ENCODE results near the gene FRK. TPM values are rescaled to one million over a fixed set of nuclear protein-coding genes. Genes with fewer than 3 reads are reported as not detected.
"Not testable (repeated sequence)": the region's sequence is repeated elsewhere in the genome, so short reads cannot be mapped to it uniquely, and the experiment has no call there.

FRK gene
- total RNA-seq, 2 donors from 2014 or later, result 1.4 to 2.9 TPM

DNA sequence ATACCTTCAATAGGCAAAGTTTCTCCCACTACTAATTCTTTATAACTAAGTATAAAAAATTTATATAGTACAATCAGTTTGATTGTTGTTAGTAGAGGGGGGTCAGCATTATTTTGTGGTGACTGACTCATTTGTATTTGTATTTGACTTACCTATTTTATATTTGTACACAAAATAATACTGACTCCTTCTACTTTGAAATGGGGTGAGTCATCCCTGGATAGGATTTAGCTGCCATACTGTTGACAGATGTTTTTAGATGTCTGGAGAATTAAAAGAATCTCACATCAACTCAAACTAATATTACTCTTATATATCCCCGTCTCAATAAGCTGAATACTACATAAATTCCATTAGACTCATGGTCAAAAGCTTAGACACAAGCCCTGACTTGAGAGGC is 114.9 kb downstream of the FRK start:
- DNase-seq, result no peak
- peaks cover 2% of the 10 kb centered on the region for H3K4me1 Mint-ChIP-seq
- Histone ChIP-seq H3K4me1 (ENCODE audit: control insufficient read depth, insufficient read depth, low read length) (no peaks in the 10 kb centered on the region), H3K9ac (ENCODE audit: extremely low read depth, low read length, poor library complexity, severe bottlenecking) (no peak overlapping the region), H3K27ac (ENCODE audit: low read depth, low read length) (no peak overlapping the region), H3K9me3 (ENCODE audit: control insufficient read depth, low read length) (peaks cover 8% of the 10 kb centered on the region), H3K27me3 (ENCODE audit: control insufficient read depth, insufficient read depth, low read length, poor library complexity, severe bottlenecking) (no peaks in the 10 kb centered on the region), H3K4me3 (ENCODE audit: low read length) (no peak overlapping the region), H3K36me3 (ENCODE audit: control insufficient read depth, insufficient read depth, low read length) (no peaks in the 10 kb centered on the region)
- H3K4me3 Mint-ChIP-seq, result no peak overlapping the region
- peaks cover 21% of the 10 kb centered on the region for H3K9me3 Mint-ChIP-seq
- WGBS, 2 experiments (ENCODE audit: insufficient coverage in 1 of 2, insufficient read length in 1 of 2), result 91% methylated on average over 1 of the region's 1 CpG; no CpG with 5 or more reads in 1 of the 2 experiments
- no peaks in the 10 kb centered on the region for H3K27me3 Mint-ChIP-seq (ENCODE audit: insufficient read depth)
- H3K36me3 Mint-ChIP-seq (ENCODE audit: low read depth), result peaks cover 5% of the 10 kb centered on the region
- no peak overlapping the region for H3K27ac Mint-ChIP-seq
- TF ChIP-seq, protein P1, sequence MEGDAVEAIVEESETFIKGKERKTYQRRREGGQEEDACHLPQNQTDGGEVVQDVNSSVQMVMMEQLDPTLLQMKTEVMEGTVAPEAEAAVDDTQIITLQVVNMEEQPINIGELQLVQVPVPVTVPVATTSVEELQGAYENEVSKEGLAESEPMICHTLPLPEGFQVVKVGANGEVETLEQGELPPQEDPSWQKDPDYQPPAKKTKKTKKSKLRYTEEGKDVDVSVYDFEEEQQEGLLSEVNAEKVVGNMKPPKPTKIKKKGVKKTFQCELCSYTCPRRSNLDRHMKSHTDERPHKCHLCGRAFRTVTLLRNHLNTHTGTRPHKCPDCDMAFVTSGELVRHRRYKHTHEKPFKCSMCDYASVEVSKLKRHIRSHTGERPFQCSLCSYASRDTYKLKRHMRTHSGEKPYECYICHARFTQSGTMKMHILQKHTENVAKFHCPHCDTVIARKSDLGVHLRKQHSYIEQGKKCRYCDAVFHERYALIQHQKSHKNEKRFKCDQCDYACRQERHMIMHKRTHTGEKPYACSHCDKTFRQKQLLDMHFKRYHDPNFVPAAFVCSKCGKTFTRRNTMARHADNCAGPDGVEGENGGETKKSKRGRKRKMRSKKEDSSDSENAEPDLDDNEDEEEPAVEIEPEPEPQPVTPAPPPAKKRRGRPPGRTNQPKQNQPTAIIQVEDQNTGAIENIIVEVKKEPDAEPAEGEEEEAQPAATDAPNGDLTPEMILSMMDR (conservative IDR thresholded peaks at IDR 0.05), result no peak

DNA sequence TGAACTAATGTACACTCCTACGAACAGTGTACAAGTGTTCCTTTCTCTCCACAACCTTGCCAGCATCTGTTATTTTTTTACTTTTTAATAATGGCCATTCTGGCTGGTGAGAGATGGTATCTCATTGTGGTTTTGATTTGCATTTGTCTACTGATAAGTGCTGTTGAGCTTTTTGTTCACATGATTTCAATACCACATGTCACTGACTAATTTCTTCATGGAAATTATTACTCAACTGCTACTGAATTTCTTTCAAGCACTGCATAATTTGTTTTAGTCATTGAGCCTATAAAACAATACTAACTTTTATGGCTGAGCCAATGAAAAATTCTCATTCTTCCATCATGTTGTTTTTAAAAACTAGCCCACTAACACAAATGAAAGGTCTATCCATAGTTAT is 115.4 kb downstream of the FRK start:
- peaks cover 22% of the 10 kb centered on the region for H3K9me3 Mint-ChIP-seq
- H3K27ac ChIP-seq (ENCODE audit: low read depth, low read length), result no peak overlapping the region
- no peaks in the 10 kb centered on the region for H3K27me3 Mint-ChIP-seq (ENCODE audit: insufficient read depth)
- H3K4me3 Mint-ChIP-seq, result no peak overlapping the region
- peaks cover 2% of the 10 kb centered on the region for H3K36me3 Mint-ChIP-seq (ENCODE audit: low read depth)
- H3K27me3 ChIP-seq (ENCODE audit: control insufficient read depth, insufficient read depth, low read length, poor library complexity, severe bottlenecking), result no peaks in the 10 kb centered on the region
- no peak overlapping the region for H3K9ac ChIP-seq (ENCODE audit: extremely low read depth, low read length, poor library complexity, severe bottlenecking)
- H3K4me1 Mint-ChIP-seq, result peaks cover 2% of the 10 kb centered on the region
- no peak for DNase-seq
- H3K36me3 ChIP-seq (ENCODE audit: control insufficient read depth, insufficient read depth, low read length), result no peaks in the 10 kb centered on the region
- WGBS, 2 experiments (ENCODE audit: insufficient coverage in 1 of 2, insufficient read length in 1 of 2), result 100% methylated on average over 1 of the region's 1 CpG; no CpG with 5 or more reads in 1 of the 2 experiments
- TF ChIP-seq, protein P1 (conservative IDR thresholded peaks at IDR 0.05), result no peak
- no peak overlapping the region for H3K27ac Mint-ChIP-seq
- H3K4me1 ChIP-seq (ENCODE audit: control insufficient read depth, insufficient read depth, low read length), result no peaks in the 10 kb centered on the region
- no peak overlapping the region for H3K4me3 ChIP-seq (ENCODE audit: low read length)
- H3K9me3 ChIP-seq (ENCODE audit: control insufficient read depth, low read length), result peaks cover 13% of the 10 kb centered on the region

DNA sequence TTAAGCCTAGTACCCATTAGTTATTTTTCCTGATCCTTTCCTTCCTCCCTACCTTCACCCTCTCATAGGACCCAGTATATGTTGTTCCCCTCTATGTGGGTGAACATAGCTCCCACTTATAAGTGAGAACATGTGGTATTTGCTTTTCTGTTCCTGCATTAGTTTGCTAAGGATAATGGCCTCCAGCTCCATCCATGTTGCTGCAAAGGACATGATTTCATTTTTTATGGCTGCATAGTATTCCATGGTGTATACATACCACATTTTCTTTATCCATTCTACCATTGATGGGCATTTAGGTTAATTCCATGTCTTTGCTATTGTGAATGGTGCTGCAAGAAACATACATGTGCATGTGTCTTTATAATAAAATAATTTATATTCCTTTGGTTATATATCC is 115.9 kb downstream of the FRK start:
- H3K27me3 ChIP-seq (ENCODE audit: control insufficient read depth, insufficient read depth, low read length, poor library complexity, severe bottlenecking); H3K27ac Mint-ChIP-seq; H3K27ac ChIP-seq (ENCODE audit: low read depth, low read length); H3K4me3 ChIP-seq (ENCODE audit: low read length); H3K4me3 Mint-ChIP-seq; H3K4me1 ChIP-seq (ENCODE audit: control insufficient read depth, insufficient read depth, low read length); H3K9ac ChIP-seq (ENCODE audit: extremely low read depth, low read length, poor library complexity, severe bottlenecking); H3K36me3 ChIP-seq (ENCODE audit: control insufficient read depth, insufficient read depth, low read length); H3K4me1 Mint-ChIP-seq; DNase-seq; H3K27me3 Mint-ChIP-seq (ENCODE audit: insufficient read depth); H3K36me3 Mint-ChIP-seq (ENCODE audit: low read depth): not testable (repeated sequence)
- H3K9me3 Mint-ChIP-seq, result peaks cover 22% of the 10 kb centered on the region
- H3K9me3 ChIP-seq (ENCODE audit: control insufficient read depth, low read length), result peaks cover 14% of the 10 kb centered on the region

DNA sequence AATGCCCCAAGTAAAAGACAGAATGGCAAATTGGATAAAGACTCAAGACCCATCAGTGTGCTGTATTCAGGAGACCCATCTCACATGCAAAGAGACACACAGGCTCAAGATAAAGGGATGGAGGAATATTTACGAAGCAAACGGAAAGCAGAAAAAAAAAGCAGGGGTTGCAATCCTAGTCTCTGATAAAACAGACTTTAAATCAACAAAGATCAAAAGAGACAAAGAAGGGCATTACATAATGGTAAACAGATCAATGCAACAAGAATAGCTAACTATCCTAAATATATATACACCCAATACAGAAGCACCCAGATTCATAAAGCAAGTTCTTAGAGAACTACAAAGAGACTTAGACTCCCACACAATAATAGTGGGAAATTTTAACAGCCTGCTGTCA is 123.2 kb downstream of the FRK start:
- not testable (repeated sequence) for H3K27ac ChIP-seq (ENCODE audit: low read depth, low read length); H3K9me3 ChIP-seq (ENCODE audit: control insufficient read depth, low read length); H3K4me3 Mint-ChIP-seq; H3K36me3 ChIP-seq (ENCODE audit: control insufficient read depth, insufficient read depth, low read length); DNase-seq; H3K9ac ChIP-seq (ENCODE audit: extremely low read depth, low read length, poor library complexity, severe bottlenecking); H3K27ac Mint-ChIP-seq; H3K27me3 ChIP-seq (ENCODE audit: control insufficient read depth, insufficient read depth, low read length, poor library complexity, severe bottlenecking); H3K4me3 ChIP-seq (ENCODE audit: low read length); H3K4me1 ChIP-seq (ENCODE audit: control insufficient read depth, insufficient read depth, low read length); H3K36me3 Mint-ChIP-seq (ENCODE audit: low read depth)
- 90% methylated on average over 2 of the region's 2 CpGs; no CpG with 5 or more reads in 1 of the 2 experiments for WGBS, 2 experiments (ENCODE audit: insufficient coverage in 1 of 2, insufficient read length in 1 of 2)
- Mint-ChIP-seq H3K9me3 (peaks cover 18% of the 10 kb centered on the region), H3K4me1 (peaks cover 14% of the 10 kb centered on the region), H3K27me3 (ENCODE audit: insufficient read depth) (peaks cover 25% of the 10 kb centered on the region)
